ENCODE data around the gene ACP4.
A peak's percentile ranks its signal among the peaks of the same experiment; 100 is the strongest.
"Not testable (repeated sequence)": the region's sequence is repeated elsewhere in the genome, so short reads cannot be mapped to it uniquely, and the experiment has no call there.

Gene ACP4, protein sequence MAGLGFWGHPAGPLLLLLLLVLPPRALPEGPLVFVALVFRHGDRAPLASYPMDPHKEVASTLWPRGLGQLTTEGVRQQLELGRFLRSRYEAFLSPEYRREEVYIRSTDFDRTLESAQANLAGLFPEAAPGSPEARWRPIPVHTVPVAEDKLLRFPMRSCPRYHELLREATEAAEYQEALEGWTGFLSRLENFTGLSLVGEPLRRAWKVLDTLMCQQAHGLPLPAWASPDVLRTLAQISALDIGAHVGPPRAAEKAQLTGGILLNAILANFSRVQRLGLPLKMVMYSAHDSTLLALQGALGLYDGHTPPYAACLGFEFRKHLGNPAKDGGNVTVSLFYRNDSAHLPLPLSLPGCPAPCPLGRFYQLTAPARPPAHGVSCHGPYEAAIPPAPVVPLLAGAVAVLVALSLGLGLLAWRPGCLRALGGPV

DNA sequence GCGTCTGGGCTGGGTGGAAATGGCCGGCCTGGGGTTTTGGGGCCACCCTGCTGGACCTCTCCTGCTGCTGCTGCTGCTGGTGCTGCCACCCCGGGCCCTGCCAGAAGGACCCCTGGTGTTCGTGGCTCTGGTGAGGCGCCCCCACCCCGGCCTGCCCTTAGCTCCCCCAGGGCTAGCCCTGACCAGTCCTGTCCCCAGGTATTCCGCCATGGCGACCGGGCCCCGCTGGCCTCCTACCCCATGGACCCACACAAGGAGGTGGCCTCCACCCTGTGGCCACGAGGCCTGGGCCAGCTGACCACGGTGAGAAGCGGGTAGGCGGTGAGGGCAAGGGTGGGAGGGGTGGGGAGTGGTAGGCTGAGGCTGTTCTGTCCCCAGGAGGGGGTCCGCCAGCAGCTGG, at the start of gene ACP4:
TSS of gene ACP4 (plus strand) at position 20 of the 400 bp plus-strand sequence. CDS start at position 20, 0 bp downstream.
- in situ Hi-C loops (cut with HindIII; ENCODE audit: low pct_unique_long_range_greater_than_20kb, low sequenced_read_pairs) = no loop called here
- DNase-seq (ENCODE audit: low read depth in 1 of 2, low spot score in 1 of 2) = no peak
- no peak for TF ChIP-seq JUND (IDR thresholded peaks at IDR 0.05; ENCODE audit: low read depth)

DNA sequence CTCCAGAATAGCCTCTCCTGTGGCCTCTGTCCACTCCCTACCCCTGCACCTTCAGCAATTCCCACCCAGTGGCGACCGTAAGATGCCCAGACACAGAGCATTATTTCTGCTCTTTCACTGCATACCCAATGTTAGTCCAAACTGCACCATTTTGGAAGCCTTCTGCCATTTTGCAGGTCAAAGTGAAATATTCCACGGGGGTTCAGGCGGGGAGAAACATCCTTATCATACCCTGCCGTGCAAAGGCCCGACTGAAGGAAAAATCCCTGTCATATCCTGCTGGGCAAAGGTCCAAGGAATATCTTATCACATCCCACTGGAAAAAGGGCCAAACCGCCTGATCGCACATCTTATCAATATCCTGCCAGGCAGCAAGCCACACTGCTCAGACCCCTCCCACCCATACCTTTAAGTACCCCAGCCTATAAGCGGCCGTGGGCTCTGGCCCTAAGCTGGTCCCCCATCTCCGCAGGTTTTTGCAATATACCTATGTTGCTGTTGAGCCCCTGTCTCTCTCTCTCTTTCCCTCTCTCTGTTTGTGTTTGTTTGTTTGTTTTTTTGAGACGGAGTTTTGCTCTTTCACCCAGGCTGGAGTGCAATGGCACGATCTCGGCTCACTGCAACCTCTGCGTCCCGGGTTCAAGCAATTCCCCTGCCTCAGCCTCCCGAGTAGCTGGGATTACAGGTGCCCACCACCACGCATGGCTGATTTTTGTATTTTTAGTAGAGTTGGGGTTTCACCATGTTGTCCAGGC, 48.9 kb upstream of the ACP4 start:
- in situ Hi-C loops (cut with HindIII; ENCODE audit: low pct_unique_long_range_greater_than_20kb, low sequenced_read_pairs) = no loop called here
- no peak for TF ChIP-seq JUND (IDR thresholded peaks at IDR 0.05; ENCODE audit: low read depth)
- DNase-seq (ENCODE audit: low read depth in 1 of 2, low spot score in 1 of 2) = no peak

DNA sequence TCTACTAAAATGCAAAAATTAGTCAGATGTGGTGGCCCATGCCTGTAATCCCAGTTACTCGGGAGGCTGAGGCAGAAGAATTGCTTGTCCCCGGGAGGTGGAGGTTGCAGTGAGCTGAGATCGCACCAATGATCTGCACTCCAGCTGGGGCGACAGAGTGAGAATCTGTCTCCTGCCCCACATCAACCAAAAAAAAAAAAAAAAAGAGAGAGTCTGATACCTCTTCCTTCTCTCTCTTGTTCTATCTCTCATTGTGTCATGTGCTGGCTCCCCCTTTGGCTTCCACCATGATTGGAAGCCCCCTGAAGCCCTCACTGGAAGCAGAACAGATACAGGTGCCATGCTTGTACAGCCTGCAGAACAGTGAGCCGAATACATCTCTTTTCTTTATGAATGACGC, 46.7 kb upstream of the ACP4 start:
- in situ Hi-C loops (cut with HindIII; ENCODE audit: low pct_unique_long_range_greater_than_20kb, low sequenced_read_pairs) = no loop called here
- no peak for DNase-seq (ENCODE audit: low read depth in 1 of 2, low spot score in 1 of 2)
- TF ChIP-seq JUND (IDR thresholded peaks at IDR 0.05; ENCODE audit: low read depth) = no peak

DNA sequence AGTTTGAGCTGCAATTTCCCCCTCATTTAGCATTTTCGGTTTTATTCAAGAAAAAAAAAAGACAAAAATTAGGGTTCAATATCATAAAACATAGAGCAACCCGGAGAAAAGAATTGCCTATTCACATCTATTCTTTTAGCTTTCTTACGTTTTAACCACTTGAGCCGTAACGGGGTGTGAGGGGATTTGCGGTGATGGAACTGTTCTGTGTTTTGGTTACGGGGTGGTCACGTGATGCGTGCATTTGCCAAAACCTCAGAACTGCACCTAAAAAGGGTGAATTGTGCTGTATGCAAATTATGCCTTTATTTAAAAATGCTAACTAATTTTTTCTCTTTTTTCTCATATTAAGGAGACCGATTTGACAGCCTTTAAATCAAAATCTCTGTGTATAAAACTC, 45.0 kb upstream of the ACP4 start:
- TF ChIP-seq JUND (IDR thresholded peaks at IDR 0.05; ENCODE audit: low read depth) = no peak
- in situ Hi-C loops (cut with HindIII; ENCODE audit: low pct_unique_long_range_greater_than_20kb, low sequenced_read_pairs) = no loop called here
- DNase-seq (ENCODE audit: low read depth in 1 of 2, low spot score in 1 of 2) = no peak

DNA sequence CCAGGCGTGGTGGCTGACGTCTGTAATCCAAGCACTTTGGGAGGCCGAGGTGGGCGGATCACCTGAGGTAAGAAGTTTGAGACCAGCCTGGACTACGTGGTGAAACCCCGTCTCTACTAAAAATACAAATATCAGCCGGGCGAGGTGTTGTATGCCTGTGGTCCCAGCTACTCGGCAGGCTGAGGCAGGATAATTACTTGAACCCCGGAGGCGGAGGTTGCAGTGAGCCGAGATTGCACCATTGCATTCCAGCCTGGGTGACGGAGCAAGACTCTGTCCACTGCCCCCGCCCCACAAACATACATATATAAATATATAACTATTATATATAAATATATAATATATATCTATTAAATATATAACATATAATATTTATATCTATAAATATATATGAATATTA, 43.1 kb upstream of the ACP4 start:
- DNase-seq (ENCODE audit: low read depth in 1 of 2, low spot score in 1 of 2); in situ Hi-C loops (cut with HindIII; ENCODE audit: low pct_unique_long_range_greater_than_20kb, low sequenced_read_pairs): not testable (repeated sequence)

DNA sequence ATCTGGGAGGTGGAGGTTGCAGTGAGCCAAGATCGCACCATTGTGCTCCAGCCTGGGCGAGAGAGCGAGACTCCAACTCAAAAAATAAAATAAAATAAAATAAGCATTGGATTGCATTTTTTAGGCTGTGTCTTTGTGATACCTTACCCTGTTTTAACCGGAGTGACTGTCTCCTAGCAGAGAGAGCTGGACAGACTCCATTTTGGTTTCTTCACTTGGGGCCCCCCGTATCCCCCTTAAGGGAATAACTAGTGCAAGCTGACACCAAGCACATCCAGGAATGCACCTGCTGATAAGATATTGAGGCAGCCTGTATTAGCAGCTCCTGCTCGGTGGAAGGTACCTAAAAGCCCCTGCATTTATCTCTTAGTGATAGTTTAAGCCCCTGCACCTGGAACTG, 40.7 kb upstream of the ACP4 start:
- no peak for TF ChIP-seq JUND (IDR thresholded peaks at IDR 0.05; ENCODE audit: low read depth)
- in situ Hi-C loops (cut with HindIII; ENCODE audit: low pct_unique_long_range_greater_than_20kb, low sequenced_read_pairs) = no loop called here

DNA sequence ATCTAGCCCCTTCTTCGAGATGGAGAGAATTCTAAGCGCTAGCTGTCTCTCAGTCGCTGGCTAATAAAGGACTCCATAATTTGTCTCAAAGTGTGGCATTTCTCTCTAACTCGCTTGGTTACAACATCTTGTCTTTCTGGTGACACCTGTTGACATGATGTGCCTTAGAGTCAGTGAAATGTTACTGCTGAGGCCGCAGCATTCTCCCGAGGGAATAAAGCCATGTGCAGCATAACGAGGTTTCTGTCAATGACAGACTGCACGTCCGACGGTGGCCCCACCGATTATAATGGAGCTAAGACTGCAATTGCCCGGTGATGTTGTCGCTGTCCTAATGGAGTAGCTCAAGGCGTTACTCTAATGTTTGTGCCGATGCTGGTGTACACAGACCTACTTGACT, 40.2 kb upstream of the ACP4 start:
- in situ Hi-C loops (cut with HindIII; ENCODE audit: low pct_unique_long_range_greater_than_20kb, low sequenced_read_pairs) = no loop called here

More for the DNA sequence above, 40.7 kb upstream of the ACP4 start:
- DNase-seq (ENCODE audit: low read depth in 1 of 2, low spot score in 1 of 2) = no peak

DNA sequence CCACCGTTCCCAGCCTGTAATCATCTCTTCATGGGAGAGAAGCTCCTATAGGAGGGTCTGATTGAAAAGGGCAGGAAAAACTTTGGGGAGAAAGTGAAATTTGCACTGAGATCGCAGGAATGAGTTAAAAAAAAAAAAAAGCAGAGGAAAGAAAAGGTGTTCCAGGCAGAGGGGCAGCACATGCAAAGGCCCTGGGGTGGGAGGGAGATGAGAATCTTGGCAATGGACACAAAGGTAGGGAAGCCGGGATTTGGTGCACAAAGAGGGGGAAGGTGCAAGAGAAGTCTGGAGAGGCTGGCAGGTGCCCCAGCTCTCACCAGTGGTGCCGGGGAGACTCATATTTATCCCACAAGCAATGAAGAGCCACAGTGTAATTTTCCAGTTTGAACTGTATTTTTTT, 36.3 kb upstream of the ACP4 start:
- DNase-seq (ENCODE audit: low read depth in 1 of 2, low spot score in 1 of 2) = no peak
- in situ Hi-C loops (cut with HindIII; ENCODE audit: low pct_unique_long_range_greater_than_20kb, low sequenced_read_pairs) = no loop called here
- TF ChIP-seq JUND (IDR thresholded peaks at IDR 0.05; ENCODE audit: low read depth) = no peak

More for the DNA sequence above, 40.2 kb upstream of the ACP4 start:
- no peak for DNase-seq (ENCODE audit: low read depth in 1 of 2, low spot score in 1 of 2)
- no peak for TF ChIP-seq JUND (IDR thresholded peaks at IDR 0.05; ENCODE audit: low read depth)

DNA sequence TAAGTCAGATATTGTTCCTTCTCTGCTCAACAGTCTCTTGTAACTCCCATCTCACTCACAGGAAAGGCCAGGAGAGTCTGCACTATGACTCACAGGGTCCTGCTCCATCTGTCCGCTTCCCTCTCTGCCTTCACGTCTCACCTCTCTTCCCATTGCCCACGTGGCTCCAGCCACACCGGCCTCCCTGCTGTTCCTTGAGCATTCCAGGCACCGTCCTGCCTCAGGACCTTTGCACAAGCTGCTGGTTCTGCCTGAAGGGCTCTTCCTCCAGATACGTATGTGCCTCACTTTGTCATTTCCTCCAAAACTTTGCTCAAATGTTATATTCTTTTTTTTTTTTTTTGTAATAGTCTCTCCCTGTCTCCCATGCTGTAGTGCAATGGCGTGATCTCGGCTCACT, 34.0 kb upstream of the ACP4 start:
- DNase-seq (ENCODE audit: low read depth in 1 of 2, low spot score in 1 of 2); in situ Hi-C loops (cut with HindIII; ENCODE audit: low pct_unique_long_range_greater_than_20kb, low sequenced_read_pairs): not testable (repeated sequence)

DNA sequence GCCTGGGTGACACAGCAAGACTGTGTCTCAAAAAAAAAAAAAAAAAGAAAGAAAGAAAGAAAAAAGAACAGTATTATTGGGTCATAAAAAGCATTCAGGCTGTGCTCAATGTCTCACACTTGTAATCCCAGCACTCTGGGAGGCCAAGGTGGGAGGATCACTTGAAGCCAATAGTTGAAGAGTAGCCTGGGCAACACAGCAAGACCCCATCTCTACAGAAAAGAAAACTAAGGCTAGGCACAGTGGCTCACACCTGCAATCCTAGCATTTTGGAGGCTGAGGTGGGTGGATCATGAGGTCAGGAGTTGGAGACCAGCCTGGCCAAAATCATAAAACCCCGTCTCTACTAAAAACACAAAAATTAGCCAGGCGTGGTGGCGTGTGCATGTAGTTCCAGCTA, 32.6 kb upstream of the ACP4 start:
- DNase-seq (ENCODE audit: low read depth in 1 of 2, low spot score in 1 of 2); in situ Hi-C loops (cut with HindIII; ENCODE audit: low pct_unique_long_range_greater_than_20kb, low sequenced_read_pairs): not testable (repeated sequence)

DNA sequence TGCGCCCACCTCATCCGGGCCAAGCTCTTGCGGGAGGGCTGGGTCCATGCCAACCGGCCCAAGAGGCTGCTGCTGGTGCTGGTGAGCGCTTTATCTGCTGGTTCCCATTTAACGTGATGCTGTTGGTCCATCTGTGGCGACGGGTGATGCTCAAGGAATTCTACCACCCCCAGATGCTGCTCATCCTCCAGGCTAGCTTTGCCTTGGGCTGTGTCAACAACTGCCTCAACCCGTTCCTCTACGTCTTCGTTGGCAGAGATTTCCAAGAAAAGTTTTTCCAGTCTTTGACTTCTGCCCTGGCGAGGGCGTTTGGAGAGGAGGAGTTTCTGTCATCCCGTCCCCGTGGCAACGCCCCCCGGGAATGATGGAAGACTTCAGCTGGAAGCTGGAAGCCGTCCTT, 31.1 kb upstream of the ACP4 start:
- in situ Hi-C loops (cut with HindIII; ENCODE audit: low pct_unique_long_range_greater_than_20kb, low sequenced_read_pairs); DNase-seq (ENCODE audit: low read depth in 1 of 2, low spot score in 1 of 2): not testable (repeated sequence)

DNA sequence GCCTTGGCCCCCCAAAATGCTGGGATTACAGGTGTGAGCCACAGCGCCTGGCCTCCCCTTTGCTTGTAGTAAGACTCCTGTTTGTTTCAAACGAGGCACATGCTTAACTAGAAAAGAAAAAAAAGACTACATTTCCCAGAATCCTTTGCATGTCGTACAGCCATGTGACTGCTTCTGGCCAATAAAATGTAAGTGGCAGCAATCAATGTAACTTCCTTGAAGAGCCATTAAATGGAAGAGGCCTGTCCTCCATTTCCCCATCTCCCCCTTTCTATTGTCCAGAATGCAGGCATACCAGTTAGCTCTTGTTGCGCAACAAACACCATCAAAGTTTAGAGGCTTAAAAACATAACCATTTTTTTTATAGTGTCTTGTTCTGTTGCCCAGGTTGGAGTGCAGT, 30.3 kb upstream of the ACP4 start:
- TF ChIP-seq JUND (IDR thresholded peaks at IDR 0.05; ENCODE audit: low read depth) = no peak
- in situ Hi-C loops (cut with HindIII; ENCODE audit: low pct_unique_long_range_greater_than_20kb, low sequenced_read_pairs) = no loop called here
- peak; percentile 37 to 71 for DNase-seq (ENCODE audit: low read depth in 1 of 2, low spot score in 1 of 2)

DNA sequence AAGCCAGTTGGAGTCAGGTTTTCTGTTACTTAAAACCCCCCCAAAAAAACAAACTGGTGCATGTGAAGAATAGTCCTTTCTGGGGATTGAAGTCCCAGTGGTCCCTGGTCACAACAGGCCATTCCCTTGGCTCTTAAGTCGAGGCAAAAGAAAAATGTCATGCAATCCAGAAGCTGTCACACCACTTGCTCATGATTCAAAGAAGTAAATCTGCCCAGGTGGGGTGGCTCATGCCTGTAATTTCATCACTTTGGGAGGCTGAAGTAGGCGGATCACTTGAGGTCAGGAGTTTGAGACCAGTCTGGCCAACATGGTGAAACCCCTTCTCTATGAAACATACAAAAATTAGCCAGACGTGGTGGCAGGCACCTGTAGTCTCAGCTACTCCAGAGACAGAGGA, 28.7 kb upstream of the ACP4 start:
- in situ Hi-C loops (cut with HindIII; ENCODE audit: low pct_unique_long_range_greater_than_20kb, low sequenced_read_pairs) = not testable (repeated sequence)

DNA sequence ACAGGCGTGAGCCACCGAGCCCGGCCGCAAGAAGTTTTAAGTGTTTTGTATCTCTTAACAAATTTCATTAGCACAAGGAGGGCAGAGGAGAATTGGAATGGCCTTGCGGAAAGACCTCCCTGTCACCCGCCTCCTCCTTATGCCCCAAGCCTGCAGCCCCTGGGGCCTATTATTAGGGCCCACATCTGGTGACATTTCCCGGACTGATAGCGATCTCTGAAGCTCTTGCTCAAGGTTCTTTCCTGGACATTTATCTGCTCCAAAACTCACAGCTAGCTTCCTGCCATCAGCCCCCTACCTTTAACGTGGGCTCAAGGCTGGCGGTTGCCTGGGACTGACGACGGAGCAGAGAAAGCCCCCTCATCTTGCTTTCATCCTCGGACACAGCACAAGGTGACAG, 26.7 kb upstream of the ACP4 start:
- in situ Hi-C loops (cut with HindIII; ENCODE audit: low pct_unique_long_range_greater_than_20kb, low sequenced_read_pairs); DNase-seq (ENCODE audit: low read depth in 1 of 2, low spot score in 1 of 2): not testable (repeated sequence)

More for the DNA sequence above, 28.7 kb upstream of the ACP4 start:
- not testable (repeated sequence) for DNase-seq (ENCODE audit: low read depth in 1 of 2, low spot score in 1 of 2)
